Measurements from ENCODE around the gene SLC25A23.
A peak's percentile ranks its signal among the peaks of the same experiment; 100 is the strongest.

- TF ChIP-seq POLR2AphosphoS5 (IDR thresholded peaks at IDR 0.05) (peak in 1 of 3 donors; percentile 53), CTCF (IDR thresholded peaks at IDR 0.05 in 8 of 11, conservative IDR thresholded peaks at IDR 0.05 in 3 of 11) (no peak), POLR2A (IDR thresholded peaks at IDR 0.05) (no peak)
These were observed 44.0 kb upstream of the SLC25A23 start for GRCh38 chr19:6503407-6504201.

Measured in spleen (tissue), 7 donors.